ENCODE data around the gene PTPN20.

PTPN20 gene

GRCh38 chr10:47020471-47020870 lies 109.2 kb downstream of the PTPN20 start:
- no peak for DNase-seq (ENCODE audit: low spot score)

- DNase-seq (ENCODE audit: low spot score) = no peak
Observed at GRCh38 chr10:47021850-47022249, 110.6 kb downstream of the PTPN20 start.

- DNase-seq (ENCODE audit: low spot score) = no peak
Observed at GRCh38 chr10:47022311-47023131, 111.3 kb downstream of the PTPN20 start.

- DNase-seq (ENCODE audit: low spot score) = peak; percentile 16
Observed at GRCh38 chr10:47023237-47024045, 112.2 kb downstream of the PTPN20 start.

GRCh38 chr10:47024046-47024322 lies 112.8 kb downstream of the PTPN20 start:
- DNase-seq (ENCODE audit: low spot score) = no peak

- peak; percentile 41 for DNase-seq (ENCODE audit: low spot score)
Observed at GRCh38 chr10:47024399-47025252, 113.4 kb downstream of the PTPN20 start.

- DNase-seq (ENCODE audit: low spot score) = no peak
Observed at GRCh38 chr10:47025253-47025539, 114.0 kb downstream of the PTPN20 start.

- DNase-seq (ENCODE audit: low spot score) = no peak
Observed at GRCh38 chr10:47025540-47026300, 114.5 kb downstream of the PTPN20 start.

GRCh38 chr10:47026301-47027107 lies 115.3 kb downstream of the PTPN20 start:
- DNase-seq (ENCODE audit: low spot score) = no peak

- no peak for DNase-seq (ENCODE audit: low spot score)
Observed at GRCh38 chr10:47027108-47027783, 116.0 kb downstream of the PTPN20 start.

GRCh38 chr10:47027784-47028260 lies 116.6 kb downstream of the PTPN20 start:
- no peak for DNase-seq (ENCODE audit: low spot score)

- no peak for DNase-seq (ENCODE audit: low spot score)
Observed at GRCh38 chr10:47028466-47028865, 117.2 kb downstream of the PTPN20 start.

GRCh38 chr10:47029181-47030009 lies 118.2 kb downstream of the PTPN20 start:
- DNase-seq (ENCODE audit: low spot score) = no peak

- no peak for DNase-seq (ENCODE audit: low spot score)
Observed at GRCh38 chr10:47030191-47030703, 119.0 kb downstream of the PTPN20 start.

- DNase-seq (ENCODE audit: low spot score) = no peak
Observed at GRCh38 chr10:47031211-47031900, 120.1 kb downstream of the PTPN20 start.

GRCh38 chr10:47031901-47032465 lies 120.8 kb downstream of the PTPN20 start:
- no peak for DNase-seq (ENCODE audit: low spot score)

GRCh38 chr10:47033081-47033480 lies 121.9 kb downstream of the PTPN20 start:
- DNase-seq (ENCODE audit: low spot score) = no peak
